HG03571 (cell line): ENCODE measurements around the gene UBE2E2.

Source experiments
- ATAC-seq: cut with Tn5 transposase; IDR thresholded peaks from one replicate; pipeline ENCODE4 v1.9.1; 2021; ENCODE audit not compliant: unreplicated experiment

The UBE2E2 gene

DNA sequence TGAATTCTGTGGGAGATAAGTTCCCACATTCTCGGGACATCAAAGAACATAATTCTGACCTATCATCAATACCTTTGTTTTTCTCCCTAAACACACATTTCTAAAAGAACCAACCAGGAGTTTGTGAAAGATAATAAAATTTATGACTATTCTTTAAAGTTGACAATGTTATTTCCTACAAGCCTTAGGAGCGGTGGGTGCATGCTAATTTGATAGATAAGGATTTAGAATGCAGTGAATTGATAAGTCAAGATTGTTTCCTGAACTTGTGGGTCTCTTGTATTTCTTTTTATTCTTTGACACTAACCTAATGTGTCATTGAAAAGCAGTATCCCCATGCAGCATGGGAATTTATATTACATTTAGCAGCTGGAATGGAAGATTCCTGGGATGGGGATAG is 10.3 kb upstream of the UBE2E2 start:
- no peak for ATAC-seq

DNA sequence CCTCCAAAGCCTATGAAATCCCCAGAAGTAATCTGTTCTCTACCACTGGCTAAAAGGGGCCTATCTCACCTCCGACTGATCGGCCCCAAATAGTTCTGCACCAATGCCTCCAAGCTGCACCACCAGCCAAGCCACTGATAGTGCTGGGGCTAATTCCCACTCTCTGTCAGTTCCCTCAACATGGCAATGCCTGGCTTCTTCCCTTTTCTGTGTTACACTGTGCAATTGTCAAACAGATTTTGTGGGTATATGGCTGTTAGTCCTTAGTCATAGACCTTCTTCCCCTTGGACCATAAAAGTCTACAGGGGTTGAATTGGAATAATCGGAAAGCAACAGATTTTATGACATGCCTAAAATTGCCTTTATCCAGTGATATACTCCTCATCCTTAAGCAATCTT is 9.3 kb upstream of the UBE2E2 start:
- ATAC-seq: no peak

DNA sequence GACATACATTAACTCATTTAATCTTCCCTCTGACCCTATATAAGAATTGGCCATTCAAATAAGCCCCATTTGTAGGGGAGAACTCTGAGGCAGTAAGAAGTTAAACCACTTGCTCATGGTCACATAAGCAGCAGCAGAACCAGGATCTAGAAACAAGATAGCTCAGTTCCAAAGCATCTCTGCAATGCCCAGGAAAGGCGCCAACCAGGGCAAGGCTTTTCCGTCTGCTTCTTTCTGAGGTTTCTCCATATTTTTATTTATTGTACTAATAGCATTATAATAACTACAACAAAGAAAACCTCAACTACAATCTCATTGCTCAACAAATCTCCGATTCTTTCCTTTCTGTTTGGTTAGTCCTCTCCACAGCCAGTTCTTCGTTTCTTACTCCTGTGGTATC is 4.3 kb upstream of the UBE2E2 start:
- no peak for ATAC-seq

DNA sequence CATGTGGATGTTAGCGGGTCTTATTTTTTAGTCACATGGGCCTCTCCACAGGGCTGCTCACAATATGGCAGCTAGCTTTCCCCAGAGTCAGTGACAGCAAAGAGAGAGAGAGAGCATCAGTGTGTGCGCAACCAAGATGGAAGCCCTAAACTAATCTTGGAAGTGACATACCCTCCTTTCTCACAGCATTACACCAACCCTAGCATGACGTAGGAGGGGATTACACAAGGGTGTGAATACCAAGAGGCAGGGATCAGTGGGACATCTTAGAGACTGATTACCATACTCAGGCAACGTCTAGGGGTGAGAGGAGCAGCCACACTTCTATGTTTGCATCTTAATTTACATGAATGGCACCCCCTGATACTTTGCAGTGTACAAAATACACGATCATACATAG is 3.5 kb upstream of the UBE2E2 start:
- ATAC-seq: no peak

DNA sequence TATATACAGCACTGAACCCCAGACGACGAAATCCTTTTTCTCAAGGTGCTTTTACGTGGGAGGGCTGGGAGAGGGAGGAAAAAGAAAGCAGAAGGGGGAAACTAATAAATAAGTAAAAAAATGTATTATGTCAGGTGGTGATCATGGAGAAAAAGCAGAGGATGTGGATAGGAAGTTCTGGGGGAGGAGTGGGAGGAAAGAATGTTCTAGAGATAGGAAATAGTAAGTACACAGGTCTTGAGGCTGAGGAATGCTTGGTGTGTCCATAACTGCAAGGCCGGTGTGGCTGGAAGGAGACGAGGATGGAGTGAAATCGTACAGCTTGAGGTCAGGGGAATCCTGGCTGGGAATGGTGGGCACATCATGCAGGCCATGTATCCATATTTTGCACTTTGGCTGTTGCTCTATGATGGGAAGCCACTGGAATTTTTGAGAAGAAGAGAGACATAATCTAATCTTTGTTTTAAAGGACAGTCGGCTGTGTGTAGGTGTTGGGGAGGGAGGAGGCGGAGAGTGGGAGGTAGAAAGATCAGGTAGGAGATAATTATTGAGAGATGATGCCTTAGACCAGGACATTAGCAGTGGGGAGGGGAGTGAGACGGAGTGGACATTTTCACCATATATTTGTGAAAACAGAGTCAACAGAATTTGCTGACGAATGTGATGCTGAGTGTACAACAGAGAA is 1.8 kb upstream of the UBE2E2 start:
- ATAC-seq: no peak

DNA sequence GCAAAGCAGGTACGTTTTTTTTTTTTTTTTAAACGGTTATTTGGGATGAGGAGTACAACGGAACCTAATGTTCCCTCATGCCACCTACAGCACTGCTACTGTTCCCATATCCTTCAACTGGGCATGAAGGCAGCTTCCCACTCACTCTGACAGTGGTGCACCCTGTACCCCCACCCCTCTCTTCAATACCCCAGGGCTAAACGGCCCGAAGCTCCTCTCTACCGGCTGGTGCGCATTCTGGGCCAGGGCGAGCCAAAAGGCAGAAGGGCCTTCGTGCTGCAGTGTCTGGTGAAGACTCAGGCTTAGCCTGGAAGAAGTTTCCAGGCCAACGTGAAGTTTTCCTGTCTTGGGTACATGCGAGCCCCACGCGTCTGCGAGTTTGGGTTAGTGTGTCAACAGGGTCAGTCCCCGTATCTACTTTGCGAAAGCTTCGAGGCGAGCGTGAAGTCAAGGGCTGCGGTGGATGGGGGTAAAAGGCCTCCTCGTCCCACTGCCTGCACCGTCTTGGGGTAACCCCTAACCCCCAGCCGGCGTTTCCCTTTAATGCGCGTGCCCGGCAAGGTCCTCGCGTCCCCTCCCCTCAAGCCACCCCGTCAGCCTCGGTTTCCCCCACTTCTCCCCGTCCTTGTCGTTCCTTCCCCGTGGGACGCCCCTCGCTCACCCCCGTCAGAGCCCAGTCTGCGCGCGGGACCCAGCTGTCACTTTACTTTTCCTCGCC is 765 bp upstream of the UBE2E2 start:
- peak; percentile 12 for ATAC-seq

DNA sequence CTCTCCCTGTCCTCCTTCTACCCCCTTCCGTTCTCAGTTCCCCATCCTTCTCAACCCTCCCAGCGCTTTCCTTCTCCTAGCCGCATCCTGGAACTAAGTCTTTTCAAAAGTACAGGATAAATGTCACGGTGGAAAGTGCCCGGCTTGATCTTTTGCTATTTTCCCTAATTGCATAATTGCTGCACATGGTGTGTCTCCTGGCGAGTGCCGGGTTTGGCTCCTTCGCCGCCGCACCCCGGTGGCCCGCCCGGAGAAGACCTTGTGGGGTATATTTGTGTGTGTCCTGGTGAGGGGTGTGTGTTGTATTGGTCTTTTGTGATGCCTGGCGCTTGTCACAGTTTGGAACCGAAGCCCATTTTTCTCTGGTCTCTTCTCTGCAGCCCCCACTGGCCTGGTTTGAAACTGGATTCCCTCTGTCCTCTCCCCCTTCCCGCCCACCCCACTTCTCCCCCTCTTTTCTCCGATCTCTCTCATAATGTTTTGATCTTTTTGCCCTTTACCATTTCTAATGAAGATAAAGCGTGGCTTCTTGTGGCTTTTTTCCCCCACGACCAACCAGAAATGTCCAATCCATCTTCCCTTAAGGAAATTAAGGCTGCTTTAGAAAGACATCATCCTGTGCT is 692 bp downstream of the UBE2E2 start:
- peak; percentile 12 for ATAC-seq

DNA sequence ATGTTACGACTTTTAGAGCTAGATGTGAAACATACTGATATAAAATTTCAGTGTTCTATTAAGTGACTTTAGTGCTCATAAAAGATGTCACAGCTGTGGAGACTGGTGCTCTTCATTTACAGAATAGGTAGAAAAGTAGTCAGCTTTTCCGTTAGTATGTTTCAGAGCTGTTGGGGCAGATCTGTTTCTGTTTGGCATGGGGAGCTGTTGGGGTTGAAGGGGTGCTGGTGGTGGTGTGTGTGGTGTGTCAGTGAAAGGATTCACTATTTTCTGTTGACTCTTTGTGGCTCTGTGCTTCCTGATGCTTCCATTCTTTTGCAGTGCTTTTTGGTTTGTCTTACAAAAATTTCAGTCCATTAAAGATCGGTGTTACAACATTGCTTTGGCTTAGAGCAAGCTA is 3.2 kb downstream of the UBE2E2 start:
- ATAC-seq: no peak

DNA sequence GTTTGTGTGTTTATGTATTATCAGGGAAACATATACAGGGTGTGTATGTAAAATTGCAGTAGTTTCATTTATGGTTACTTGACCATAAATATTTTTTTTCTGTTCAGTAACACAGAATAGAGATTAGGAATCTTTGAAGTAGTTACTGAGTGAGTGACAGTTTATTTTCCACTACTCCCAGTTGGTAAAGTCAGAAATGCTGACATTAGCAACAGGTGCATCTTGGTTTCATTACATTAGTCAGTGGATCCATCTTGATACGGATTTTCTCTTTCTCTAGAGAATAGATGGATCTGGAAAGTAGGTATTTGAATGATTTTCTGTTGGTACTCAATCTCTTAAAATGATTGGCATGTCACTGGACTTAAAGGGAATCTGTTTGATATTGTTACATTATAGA is 6.0 kb downstream of the UBE2E2 start:
- ATAC-seq: no peak

DNA sequence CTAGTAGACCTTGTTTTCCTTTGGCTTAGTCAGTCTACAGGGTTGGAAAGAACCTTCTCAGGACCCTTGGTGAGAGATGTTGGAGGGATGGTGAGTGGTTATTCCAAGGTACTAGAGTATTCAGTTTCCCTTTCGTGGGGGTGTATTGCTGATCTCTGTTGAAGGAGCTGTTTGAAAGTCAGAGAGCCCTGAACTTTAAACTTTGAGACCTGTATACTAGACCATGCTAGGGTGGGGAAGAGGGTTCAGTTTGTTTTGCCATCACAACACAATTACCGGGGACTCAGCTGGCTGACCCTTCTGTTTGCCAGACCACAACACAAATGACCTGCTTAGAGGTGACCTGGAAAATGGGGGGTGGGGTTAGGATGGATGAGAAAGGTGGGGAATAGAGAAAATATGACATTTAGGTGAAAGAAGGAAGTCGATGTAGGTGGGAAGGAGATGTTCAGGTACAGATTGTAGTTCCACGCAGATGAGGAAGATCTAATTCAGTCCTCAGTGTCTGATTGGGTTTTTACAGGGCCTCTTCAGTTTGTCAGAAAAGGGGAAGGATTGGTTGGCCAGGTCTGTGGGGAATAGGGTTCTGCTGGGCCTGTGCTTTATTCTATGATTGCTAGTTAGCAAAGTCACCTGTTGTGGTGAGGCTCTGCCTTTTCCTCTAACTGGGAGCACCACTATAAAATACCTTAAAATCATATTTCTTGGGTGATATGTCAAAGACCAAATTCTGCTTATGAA is 6.8 kb downstream of the UBE2E2 start:
- no peak for ATAC-seq

DNA sequence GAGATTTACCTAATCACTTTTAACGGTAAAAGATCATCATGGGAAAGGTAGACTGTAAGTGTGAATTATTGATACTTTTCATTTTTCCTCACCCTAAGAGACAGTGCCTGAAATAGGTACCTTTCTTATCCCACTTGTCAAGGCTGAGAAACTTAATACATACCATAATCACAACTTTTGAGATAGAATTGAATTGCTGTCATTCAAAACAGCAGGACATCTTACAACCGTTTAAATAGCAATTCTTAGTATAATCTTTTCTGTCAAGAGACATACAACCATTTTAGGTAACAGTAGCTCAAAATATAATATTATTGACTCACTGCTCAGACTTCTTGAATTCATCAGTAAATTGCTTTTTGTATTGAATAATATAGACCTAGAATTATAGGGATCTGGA is 10.7 kb downstream of the UBE2E2 start:
- no peak for ATAC-seq

DNA sequence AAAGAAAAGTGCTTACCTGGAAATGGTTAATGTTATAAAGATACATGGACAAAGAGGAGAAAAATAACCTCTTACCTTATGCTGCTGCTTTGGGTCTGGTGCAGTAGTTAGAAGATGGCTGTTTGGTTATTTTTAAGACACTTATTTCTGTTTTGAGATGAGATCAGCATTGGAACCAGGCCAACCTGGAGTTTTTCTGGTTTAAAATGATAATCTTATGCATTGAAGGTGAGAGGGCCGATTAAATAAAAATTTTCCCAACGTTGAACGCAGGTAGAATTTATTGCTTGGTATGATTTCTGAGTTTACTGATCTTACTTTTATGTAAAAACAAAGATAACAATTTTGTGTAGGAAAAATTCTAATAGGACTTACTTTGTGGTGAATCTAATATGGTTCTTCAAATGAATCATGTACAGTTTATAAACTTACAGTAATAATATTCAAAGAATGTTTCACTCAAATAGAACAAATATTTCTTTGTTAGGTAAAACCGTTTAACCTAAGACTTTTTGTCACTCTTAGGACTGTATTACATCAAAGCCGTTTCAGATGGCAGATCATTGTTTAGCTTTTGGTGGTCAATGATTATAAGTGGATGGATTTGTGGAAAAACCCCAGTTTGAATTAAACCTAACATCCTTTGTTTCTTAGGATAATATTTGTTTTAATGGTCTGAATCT is 14.9 kb downstream of the UBE2E2 start:
- ATAC-seq: no peak

DNA sequence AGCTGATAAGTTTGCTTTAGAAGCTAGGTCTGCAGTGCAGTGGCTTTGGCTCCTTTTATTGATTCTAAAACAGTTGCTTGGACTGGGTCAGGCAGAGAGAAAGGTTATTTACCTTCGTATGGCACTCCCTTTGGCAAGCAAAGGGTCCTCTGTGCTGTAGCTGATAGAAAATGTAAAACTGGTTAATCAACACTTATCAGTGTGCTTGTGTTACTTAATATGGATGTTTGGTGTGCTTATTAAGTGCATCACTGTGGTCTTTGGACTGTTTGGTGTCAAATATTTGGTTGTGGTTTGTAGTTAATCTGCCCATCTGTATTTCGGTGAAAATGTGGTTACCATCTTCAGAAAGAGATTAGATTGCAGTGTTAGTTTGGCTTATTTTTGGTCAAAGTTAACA is 16.0 kb downstream of the UBE2E2 start:
- ATAC-seq: peak; percentile 44

DNA sequence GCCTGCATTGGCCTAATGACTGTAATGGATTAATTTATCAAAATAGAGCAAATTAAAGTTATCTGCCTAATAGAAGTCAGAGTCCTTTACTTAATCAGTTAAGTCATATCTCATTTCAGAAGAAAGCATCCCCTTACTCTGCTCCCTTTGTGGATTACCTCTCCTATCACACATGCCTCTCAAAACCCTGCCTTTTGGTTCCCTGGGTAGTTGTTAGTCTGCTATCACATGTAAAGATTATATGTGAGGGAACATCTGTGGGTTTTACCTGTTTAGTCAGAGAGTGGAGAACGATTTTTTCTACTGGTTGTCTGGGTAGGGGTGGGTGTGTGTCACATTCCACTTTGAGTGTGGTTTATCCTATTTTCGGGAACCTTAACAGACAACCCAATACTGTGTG is 16.4 kb downstream of the UBE2E2 start:
- peak; percentile 32 for ATAC-seq

DNA sequence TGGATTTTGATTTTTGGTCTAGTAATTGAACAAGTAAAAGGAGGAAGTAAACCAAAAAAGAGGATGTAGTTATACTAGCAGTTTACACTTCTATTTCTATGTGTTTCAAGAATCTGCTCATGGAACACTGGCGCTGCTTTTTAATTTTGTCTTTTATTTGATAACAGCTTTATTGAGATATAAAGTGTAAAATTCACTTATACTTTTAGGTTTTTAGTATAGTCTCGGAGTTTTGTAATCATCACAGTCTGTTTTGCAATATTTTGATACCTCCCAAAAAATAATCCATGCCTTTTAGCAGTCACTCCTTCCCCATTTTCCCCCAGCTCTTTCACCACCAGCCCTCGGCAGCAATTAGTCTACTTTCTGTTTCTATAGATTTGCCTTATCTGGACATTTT is 18.0 kb downstream of the UBE2E2 start:
- ATAC-seq: no peak

DNA sequence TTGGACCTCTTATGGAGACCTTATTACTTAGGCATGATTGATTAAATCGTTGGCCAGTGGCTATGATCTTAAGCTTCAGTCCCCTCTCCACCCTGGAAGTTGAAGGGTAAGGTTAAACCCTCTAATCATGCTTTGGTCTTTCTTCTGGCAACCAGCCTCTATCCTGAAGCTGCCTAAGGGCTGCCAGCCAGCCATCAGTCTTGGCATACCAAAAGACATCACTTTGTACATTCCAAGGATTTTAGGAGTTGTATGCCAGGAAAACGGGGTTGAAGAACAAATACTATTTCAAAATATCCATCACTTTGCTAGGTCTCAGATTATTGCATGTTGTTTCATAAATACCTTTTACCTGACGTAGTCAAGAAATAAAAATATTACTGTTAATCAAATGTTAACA is 28.9 kb downstream of the UBE2E2 start:
- no peak for ATAC-seq

DNA sequence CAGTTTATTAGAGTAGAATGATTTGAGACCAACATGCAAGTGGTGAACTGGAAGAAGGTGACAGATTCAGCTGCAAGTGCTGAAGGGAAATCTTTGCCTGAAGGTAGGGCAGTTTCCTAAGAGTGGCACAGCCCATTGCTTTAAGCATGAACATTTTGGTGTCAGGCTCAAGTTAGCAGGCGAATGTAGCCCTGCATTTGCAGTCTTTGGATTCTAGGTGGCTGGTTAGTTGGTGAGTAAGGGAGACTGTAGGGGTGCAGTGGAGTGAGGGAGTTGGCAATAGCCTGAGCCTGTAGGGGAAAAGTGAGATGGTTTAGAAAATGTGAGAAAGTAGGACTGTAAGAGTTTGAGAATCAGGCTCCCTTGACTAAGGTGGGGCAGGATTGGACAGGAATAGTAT is 29.7 kb downstream of the UBE2E2 start:
- ATAC-seq: no peak

DNA sequence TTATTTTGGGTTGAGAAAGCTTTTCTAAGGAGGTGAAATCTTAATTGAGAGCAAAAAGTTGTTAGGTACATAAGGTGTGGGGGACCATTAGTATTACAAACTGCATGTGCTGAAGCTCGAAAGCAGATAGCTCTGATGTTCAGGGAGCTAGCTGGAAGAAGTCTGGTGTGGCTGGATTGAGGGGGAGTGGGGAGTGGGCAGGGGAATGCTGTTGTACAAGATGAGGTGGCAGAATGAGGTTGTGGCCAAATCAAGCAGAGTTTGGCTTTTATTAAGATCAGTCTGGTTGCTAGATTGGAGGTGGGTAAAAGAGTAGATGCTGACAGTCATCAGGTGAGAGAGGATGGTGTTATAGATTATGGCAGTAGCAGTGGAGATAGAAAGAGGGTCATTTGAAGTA is 32.1 kb downstream of the UBE2E2 start:
- no peak for ATAC-seq

DNA sequence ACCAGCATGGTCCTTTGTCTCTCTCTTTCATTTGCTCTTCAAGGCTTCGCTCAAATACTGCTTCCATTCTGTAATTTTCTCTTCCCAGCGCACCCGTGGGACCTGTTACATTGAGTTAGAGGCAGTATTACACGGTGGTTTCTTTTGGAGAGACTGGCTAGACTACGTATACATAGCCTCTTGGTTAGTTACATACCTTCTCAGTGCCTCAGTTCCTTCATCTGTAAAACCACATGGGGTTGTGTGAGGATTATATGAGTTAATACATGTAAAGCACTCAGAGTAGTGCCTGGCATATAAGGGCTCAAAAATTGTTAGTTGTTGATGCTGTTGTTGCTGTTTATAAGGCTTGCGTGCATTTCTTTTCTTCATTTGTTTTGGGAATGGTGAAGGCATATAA is 33.8 kb downstream of the UBE2E2 start:
- no peak for ATAC-seq

DNA sequence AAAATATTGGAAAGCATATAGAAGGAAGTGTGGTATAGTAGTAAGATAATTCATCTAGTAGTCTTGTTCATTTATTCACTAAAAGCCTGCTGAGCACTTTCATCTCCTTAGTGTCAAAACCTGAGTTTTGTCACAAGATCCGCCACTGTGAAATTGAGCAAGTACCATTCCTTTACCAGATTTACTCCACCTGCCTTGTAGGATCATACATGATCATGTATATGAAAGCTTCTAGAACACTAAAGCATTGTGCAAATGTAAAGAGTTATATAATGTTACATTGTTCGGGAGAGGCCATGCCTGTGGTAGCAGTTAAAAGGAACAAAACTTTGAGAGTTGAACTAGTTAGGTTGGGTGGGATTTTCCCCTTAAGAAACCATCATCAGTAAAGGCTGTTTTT is 35.0 kb downstream of the UBE2E2 start:
- ATAC-seq: no peak

DNA sequence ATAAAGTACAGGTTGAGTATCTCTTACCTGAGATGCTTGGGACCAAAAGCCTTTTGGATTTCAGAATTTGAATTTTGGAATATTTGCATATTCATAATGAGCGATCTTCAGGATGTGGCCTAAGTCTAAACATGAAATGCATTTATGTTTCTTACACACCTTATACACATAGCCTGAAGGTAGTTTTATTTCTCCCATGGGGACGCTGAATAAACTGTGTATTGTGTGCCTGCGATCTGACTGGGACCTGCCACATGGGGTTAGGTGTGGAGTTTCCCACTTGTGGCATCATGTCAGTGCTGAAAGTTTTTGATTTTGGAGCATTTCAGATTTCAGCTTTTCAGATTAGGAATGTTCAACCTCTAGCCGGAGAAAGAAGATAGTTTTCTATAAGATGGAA is 35.5 kb downstream of the UBE2E2 start:
- no peak for ATAC-seq
